Measurements from ENCODE around the gene LRRC26. TPM values are rescaled to one million over a fixed set of nuclear protein-coding genes. Genes with fewer than 3 reads are reported as not detected.
"Not testable (repeated sequence)": the region's sequence is repeated elsewhere in the genome, so short reads cannot be mapped to it uniquely, and the experiment has no call there.

The LRRC26 gene
- total RNA-seq, 1 donor from 2014 or later = 0.26 TPM

DNA sequence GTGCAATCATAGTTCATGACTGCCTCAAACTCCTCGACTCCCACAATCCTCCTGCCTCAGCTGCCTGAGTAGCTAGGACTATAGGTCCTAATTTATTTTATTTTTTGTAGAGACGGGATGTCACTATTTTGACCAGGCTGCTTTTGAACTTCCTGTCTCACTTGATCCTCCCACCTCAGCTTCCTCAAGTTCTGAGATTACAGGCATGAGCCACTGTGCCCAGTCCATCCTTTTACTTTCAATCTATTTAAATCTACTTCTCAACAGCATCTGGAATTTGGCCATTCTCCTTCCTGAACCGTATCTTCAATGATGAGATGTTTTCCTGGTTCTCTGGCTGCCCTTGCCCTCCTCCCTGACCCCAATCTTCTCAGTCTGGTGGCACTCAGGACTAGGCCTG lies 43.1 kb downstream of the LRRC26 start:
- no peaks in the 10 kb centered on the region for H3K36me3 ChIP-seq (ENCODE audit: control insufficient read depth, insufficient read depth, low read length)
- TF ChIP-seq, protein P1, sequence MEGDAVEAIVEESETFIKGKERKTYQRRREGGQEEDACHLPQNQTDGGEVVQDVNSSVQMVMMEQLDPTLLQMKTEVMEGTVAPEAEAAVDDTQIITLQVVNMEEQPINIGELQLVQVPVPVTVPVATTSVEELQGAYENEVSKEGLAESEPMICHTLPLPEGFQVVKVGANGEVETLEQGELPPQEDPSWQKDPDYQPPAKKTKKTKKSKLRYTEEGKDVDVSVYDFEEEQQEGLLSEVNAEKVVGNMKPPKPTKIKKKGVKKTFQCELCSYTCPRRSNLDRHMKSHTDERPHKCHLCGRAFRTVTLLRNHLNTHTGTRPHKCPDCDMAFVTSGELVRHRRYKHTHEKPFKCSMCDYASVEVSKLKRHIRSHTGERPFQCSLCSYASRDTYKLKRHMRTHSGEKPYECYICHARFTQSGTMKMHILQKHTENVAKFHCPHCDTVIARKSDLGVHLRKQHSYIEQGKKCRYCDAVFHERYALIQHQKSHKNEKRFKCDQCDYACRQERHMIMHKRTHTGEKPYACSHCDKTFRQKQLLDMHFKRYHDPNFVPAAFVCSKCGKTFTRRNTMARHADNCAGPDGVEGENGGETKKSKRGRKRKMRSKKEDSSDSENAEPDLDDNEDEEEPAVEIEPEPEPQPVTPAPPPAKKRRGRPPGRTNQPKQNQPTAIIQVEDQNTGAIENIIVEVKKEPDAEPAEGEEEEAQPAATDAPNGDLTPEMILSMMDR (IDR thresholded peaks at IDR 0.05; ENCODE audit: insufficient read depth, low read length, severe bottlenecking) = no peak
- DNase-seq (ENCODE audit: low read depth) (no peak), FAIRE-seq (no peak)
- no peak overlapping the region for H3K4me3 ChIP-seq (ENCODE audit: low read depth, low read length)
- no peaks in the 10 kb centered on the region for H3K27me3 ChIP-seq (ENCODE audit: control insufficient read depth, insufficient read depth, low read length)

DNA sequence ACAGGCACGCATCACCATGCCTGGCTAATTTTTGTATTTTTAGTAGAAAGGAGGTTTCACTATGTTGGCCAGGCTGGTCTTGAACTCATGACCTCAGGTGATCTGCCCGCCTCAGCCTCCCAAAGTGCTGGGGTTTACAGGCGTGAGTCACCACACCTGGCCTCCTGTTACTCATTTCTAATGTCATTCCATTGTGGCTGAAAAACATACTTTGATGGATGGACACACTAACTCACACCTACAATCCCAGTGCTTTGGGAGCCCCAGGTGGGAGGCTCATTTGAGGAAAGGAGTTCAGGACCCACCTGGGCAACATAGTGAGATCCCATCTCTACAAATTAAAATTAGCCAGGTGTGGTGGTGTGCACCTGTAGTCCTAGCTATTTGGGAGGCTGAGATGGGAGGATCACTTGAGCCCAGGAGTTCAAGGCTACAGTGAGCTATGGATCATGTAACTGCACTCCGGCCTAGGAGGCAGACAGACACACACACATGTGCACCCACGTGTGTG lies 45.8 kb downstream of the LRRC26 start:
- FAIRE-seq; H3K36me3 ChIP-seq (ENCODE audit: control insufficient read depth, insufficient read depth, low read length); DNase-seq (ENCODE audit: low read depth); H3K27me3 ChIP-seq (ENCODE audit: control insufficient read depth, insufficient read depth, low read length); H3K4me3 ChIP-seq (ENCODE audit: low read depth, low read length): not testable (repeated sequence)

DNA sequence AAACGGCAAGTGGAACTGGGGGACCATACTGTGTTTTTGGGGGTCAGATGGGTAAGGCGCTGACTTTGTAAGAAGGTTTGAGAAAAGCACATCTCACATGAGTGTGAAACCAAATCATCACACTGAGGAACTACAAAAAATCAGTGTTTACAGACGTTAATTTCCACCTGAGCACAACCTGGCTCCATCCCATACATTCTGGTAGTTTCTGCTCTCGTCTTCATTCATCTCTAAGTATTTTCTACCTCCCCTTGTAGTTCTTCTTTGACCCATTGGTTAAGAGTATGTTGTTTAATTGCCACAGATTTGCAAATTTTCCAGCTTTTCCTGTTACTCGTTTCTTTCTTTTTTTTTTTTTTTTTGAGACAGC lies 46.4 kb downstream of the LRRC26 start:
- FAIRE-seq (no peak), DNase-seq (ENCODE audit: low read depth) (no peak)
- Histone ChIP-seq H3K36me3 (ENCODE audit: control insufficient read depth, insufficient read depth, low read length) (no peaks in the 10 kb centered on the region), H3K4me3 (ENCODE audit: low read depth, low read length) (no peak overlapping the region), H3K27me3 (ENCODE audit: control insufficient read depth, insufficient read depth, low read length) (no peaks in the 10 kb centered on the region)
- TF ChIP-seq, protein P1 (IDR thresholded peaks at IDR 0.05; ENCODE audit: insufficient read depth, low read length, severe bottlenecking) = no peak

DNA sequence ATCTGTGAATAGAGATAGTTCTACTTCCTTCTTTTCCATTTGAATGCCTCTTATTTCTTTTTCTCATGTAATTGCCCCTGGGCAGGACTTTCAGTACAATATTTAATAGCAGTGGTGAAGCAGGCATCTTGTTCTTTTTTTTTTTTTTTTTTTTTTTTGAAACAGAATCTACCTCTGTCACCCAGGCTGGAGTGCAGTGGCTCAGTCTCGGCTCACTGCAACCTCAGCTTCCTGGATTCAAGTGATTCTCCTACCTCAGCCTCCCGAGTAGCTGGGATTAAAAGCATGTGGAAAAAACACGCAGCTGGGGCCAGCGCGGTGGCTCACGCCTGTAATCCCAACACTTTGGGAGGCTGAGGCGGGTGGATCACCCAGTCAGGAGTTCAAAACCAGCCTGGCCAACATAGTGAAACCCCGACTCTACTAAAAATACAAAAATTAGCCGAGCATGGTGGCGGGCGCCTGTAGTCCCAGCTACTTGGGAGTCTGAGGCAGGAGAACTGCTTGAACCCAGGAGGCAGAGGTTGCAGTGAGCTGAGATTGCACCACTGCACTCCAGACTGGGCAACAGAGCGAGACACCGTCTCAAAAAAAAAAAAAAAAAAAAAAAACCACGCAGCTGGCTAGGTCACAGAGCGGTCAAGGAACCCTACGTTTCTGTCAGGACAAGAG lies 46.9 kb downstream of the LRRC26 start:
- not testable (repeated sequence) for DNase-seq (ENCODE audit: low read depth); H3K36me3 ChIP-seq (ENCODE audit: control insufficient read depth, insufficient read depth, low read length); H3K4me3 ChIP-seq (ENCODE audit: low read depth, low read length); FAIRE-seq; H3K27me3 ChIP-seq (ENCODE audit: control insufficient read depth, insufficient read depth, low read length)

DNA sequence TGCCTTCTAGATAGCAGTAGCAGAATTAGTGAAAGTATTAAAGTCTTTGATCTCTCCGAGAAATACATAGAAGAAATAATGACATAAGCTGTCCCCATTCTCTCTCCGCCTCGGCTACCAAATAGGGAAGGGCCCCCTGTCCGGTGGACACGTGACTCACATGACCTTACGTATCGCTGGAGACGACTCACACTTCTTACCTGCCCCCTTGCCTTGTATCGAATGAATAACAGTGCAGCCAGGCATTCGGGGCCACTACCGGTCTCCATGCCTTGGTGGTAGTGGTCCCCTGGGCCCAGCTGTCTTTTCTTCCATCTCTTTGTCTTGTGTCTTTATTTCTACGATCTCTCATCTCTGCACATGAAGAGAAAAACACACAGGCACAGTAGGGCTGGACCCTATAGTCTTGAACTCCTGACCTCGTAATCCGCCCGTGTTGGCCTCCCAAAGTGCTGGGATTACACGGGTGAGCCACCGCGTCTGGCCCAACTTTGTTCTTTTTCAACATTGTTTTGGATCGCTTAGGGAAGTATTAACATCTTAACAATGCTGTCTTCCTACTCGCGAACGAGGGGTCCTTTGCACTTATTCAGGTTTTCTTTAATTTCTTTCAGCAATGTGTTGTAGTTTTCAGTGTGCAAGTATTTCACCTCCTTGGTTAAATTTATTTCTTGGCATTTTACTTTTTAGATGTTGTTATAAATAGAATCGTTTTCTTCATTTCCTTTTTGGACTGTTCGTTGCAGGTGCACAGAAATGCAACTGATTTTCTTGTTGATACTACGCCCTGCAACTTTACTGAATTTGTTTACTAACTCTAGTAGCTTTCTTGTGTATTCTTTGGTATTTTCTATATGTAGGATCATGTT lies 47.7 kb downstream of the LRRC26 start:
- not testable (repeated sequence) for H3K4me3 ChIP-seq (ENCODE audit: low read depth, low read length); FAIRE-seq; H3K27me3 ChIP-seq (ENCODE audit: control insufficient read depth, insufficient read depth, low read length); H3K36me3 ChIP-seq (ENCODE audit: control insufficient read depth, insufficient read depth, low read length); DNase-seq (ENCODE audit: low read depth)

Other genes with a start within 250 kb of the LRRC26 start
- gene FBXW5, start 225.3 kb downstream of the LRRC26 start, total RNA-seq = 162 TPM in 2 replicates
- gene C8G, start 224.8 kb downstream of the LRRC26 start, total RNA-seq = 0.51 and 0.79 TPM in 2 replicates
- 0.13 TPM in 1 of 2 replicates, not detected in the other for gene LCN12, start 217.8 kb downstream of the LRRC26 start, total RNA-seq
- gene PTGDS, start 192.5 kb downstream of the LRRC26 start, total RNA-seq = 0.26 TPM in 2 replicates
- gene LCNL1, start 187.1 kb downstream of the LRRC26 start, total RNA-seq = not detected in 2 replicates
- gene PAXX, start 177.6 kb downstream of the LRRC26 start, total RNA-seq = 10.0 and 11.5 TPM in 2 replicates
- gene CLIC3, start 173.5 kb downstream of the LRRC26 start, total RNA-seq = 2.1 and 28.8 TPM in 2 replicates
- 5.5 and 9.9 TPM in 2 replicates for gene ABCA2, start 141.8 kb downstream of the LRRC26 start, total RNA-seq
- gene FUT7, start 138.0 kb downstream of the LRRC26 start, total RNA-seq = not detected in 2 replicates
- 5.5 and 10.5 TPM in 2 replicates for gene NPDC1, start 123.9 kb downstream of the LRRC26 start, total RNA-seq
- 0.79 and 1.2 TPM in 2 replicates for gene ENTPD2, start 116.0 kb downstream of the LRRC26 start, total RNA-seq
- 0.26 and 1.2 TPM in 2 replicates for gene SAPCD2, start 99.5 kb downstream of the LRRC26 start, total RNA-seq
- gene UAP1L1, start 92.5 kb downstream of the LRRC26 start, total RNA-seq = 2.0 and 3.2 TPM in 2 replicates
- gene MAN1B1, start 83.1 kb downstream of the LRRC26 start, total RNA-seq = 58.2 and 65.3 TPM in 2 replicates
- 45.1 and 66.6 TPM in 2 replicates for gene DPP7, start 55.3 kb downstream of the LRRC26 start, total RNA-seq
- gene GRIN1, start 30.9 kb downstream of the LRRC26 start, total RNA-seq = 0.26 and 0.53 TPM in 2 replicates
- gene TMEM210, start 2.0 kb upstream of the LRRC26 start, total RNA-seq = not detected in 2 replicates
- gene ANAPC2, start 18.5 kb upstream of the LRRC26 start, total RNA-seq = 20.5 and 23.2 TPM in 2 replicates
- 97.9 and 127 TPM in 2 replicates for gene SSNA1, start 18.6 kb upstream of the LRRC26 start, total RNA-seq
- 3.2 and 4.5 TPM in 2 replicates for gene TPRN, start 30.7 kb upstream of the LRRC26 start, total RNA-seq
- 38.0 and 39.2 TPM in 2 replicates for gene TMEM203, start 35.6 kb upstream of the LRRC26 start, total RNA-seq
- gene NDOR1, start 35.6 kb upstream of the LRRC26 start, total RNA-seq = 2.6 and 3.6 TPM in 2 replicates
- gene RNF208, start 52.2 kb upstream of the LRRC26 start, total RNA-seq = 0.38 TPM in 1 of 2 replicates, not detected in the other
- gene CYSRT1, start 55.1 kb upstream of the LRRC26 start, total RNA-seq = 3.9 and 23.2 TPM in 2 replicates
- under 0.01 and 1.2 TPM in 2 replicates for gene RNF224, start 57.5 kb upstream of the LRRC26 start, total RNA-seq
- gene SLC34A3, start 60.9 kb upstream of the LRRC26 start, total RNA-seq = not detected in 2 replicates
- 82.7 and 193 TPM in 2 replicates for gene TUBB4B, start 71.2 kb upstream of the LRRC26 start, total RNA-seq
- gene STPG3, start 81.2 kb upstream of the LRRC26 start, total RNA-seq = not detected in 2 replicates
- gene NELFB, start 85.3 kb upstream of the LRRC26 start, total RNA-seq = 59.8 and 67.9 TPM in 2 replicates
- gene TOR4A, start 107.7 kb upstream of the LRRC26 start, total RNA-seq = 18.7 and 25.0 TPM in 2 replicates
- 3.4 and 14.5 TPM in 2 replicates for gene NRARP, start 132.2 kb upstream of the LRRC26 start, total RNA-seq